Measurements from ENCODE around the gene PFDN2. TPM values are rescaled to one million over a fixed set of nuclear protein-coding genes. Genes with fewer than 3 reads are reported as not detected.
A peak's percentile ranks its signal among the peaks of the same experiment; 100 is the strongest.

PFDN2 gene
- total and polyA plus RNA-seq, 2 experiments from 2014 or later: 103 to 137 TPM

DNA sequence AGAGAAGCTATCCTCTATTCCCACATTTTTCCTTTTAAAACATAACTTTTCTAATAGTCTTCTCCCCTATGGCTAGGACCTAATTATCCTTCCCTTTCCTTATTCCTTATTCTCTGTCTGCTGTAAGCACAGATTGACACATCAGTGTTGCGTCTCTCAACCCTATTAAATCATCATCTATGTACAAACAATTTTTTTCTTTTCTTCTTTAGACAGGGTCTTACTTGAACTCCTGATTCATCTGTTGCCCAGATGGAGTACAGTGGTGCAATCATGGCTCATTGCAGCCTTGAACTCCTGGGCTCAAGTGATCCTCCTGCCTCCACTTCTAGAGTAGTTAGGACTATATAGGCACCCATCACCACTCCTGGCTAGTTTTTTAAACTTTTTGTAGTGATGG is 11.4 kb downstream of the PFDN2 start:
- H3K4me3 ChIP-seq: no peak overlapping the region
- H3K4me1 ChIP-seq (ENCODE audit: low read depth): no peaks in the 10 kb centered on the region
- H3K27me3 ChIP-seq: no peaks in the 10 kb centered on the region
- no peaks in the 10 kb centered on the region for H3K9me3 ChIP-seq (ENCODE audit: low read depth)
- no peak overlapping the region for H3K27ac ChIP-seq
- peaks cover 10% of the 10 kb centered on the region for H3K36me3 ChIP-seq
- no peak for DNase-seq (ENCODE audit: low read depth in 1 of 2, low spot score in 1 of 2)
- TF ChIP-seq, protein P1, sequence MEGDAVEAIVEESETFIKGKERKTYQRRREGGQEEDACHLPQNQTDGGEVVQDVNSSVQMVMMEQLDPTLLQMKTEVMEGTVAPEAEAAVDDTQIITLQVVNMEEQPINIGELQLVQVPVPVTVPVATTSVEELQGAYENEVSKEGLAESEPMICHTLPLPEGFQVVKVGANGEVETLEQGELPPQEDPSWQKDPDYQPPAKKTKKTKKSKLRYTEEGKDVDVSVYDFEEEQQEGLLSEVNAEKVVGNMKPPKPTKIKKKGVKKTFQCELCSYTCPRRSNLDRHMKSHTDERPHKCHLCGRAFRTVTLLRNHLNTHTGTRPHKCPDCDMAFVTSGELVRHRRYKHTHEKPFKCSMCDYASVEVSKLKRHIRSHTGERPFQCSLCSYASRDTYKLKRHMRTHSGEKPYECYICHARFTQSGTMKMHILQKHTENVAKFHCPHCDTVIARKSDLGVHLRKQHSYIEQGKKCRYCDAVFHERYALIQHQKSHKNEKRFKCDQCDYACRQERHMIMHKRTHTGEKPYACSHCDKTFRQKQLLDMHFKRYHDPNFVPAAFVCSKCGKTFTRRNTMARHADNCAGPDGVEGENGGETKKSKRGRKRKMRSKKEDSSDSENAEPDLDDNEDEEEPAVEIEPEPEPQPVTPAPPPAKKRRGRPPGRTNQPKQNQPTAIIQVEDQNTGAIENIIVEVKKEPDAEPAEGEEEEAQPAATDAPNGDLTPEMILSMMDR (IDR thresholded peaks at IDR 0.05; ENCODE audit: low read depth, low read length): no peak

DNA sequence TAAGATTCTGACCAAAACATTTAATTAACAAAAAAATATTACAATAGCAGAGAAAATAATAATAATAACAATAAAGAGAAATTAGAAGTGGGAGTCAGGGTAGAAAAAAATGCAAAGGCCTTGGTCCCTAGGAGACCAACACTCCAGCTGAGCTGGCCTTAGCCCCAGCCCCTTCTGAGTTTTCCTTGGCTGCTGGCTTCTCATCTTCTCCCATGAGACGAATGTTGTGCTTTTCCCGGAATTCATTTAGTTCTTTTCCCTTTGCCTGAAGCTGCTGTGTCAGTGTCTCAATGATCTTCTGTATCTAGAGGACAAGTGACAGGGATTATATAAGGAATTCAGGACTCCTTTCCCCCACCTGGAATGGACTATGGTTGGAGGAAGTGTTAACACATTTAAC is 17.3 kb downstream of the PFDN2 start:
- no peak overlapping the region for H3K4me3 ChIP-seq
- no peak for DNase-seq (ENCODE audit: low read depth in 1 of 2, low spot score in 1 of 2)
- no peak overlapping the region for H3K27ac ChIP-seq
- H3K27me3 ChIP-seq: no peaks in the 10 kb centered on the region
- H3K9me3 ChIP-seq (ENCODE audit: low read depth): no peaks in the 10 kb centered on the region
- TF ChIP-seq, protein P1 (IDR thresholded peaks at IDR 0.05; ENCODE audit: low read depth, low read length): no peak
- H3K4me1 ChIP-seq (ENCODE audit: low read depth): peaks cover 3% of the 10 kb centered on the region
- H3K36me3 ChIP-seq: peaks cover 16% of the 10 kb centered on the region

DNA sequence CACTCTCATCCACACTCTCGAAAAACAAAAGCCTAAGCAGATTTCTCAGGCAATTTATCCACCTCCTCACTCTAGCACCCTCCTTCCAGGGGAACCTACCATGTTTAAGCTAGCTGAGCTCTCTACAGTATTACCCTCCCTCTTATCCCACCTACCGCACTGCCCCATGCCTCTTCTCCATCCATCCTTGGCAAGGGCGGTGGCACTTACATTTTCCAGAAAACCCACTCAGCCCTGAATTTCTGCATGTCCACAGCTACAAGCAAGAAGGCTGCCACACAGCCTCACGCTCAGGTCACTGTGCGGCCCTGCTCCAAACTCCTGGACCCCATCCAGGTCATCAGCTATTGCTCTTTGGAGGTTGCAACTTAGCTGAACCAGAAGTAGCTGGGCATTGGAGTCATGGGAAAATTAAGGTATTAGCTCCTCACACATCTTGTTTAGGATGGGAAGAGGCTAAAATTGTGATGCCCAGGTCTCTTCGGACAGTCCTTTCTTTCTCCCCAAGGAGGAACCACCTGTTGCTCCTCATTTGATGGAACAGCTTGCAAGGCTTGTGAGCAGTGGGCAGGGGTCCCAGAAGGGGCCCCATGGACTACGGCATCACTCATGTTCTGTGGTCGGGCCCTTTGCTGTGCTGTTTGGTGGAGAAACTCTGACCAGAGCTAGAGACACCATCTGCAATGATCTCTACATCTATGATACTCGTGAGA is 18.6 kb downstream of the PFDN2 start:
- no peak for DNase-seq (ENCODE audit: low read depth in 1 of 2, low spot score in 1 of 2)
- TF ChIP-seq, protein P1 (IDR thresholded peaks at IDR 0.05; ENCODE audit: low read depth, low read length): no peak
- Histone ChIP-seq H3K9me3 (ENCODE audit: low read depth) (no peaks in the 10 kb centered on the region), H3K27me3 (peaks cover 3% of the 10 kb centered on the region), H3K4me1 (ENCODE audit: low read depth) (peaks cover 3% of the 10 kb centered on the region), H3K4me3 (peak overlapping the region; percentile 58), H3K36me3 (peaks cover 16% of the 10 kb centered on the region), H3K27ac (no peak overlapping the region)

DNA sequence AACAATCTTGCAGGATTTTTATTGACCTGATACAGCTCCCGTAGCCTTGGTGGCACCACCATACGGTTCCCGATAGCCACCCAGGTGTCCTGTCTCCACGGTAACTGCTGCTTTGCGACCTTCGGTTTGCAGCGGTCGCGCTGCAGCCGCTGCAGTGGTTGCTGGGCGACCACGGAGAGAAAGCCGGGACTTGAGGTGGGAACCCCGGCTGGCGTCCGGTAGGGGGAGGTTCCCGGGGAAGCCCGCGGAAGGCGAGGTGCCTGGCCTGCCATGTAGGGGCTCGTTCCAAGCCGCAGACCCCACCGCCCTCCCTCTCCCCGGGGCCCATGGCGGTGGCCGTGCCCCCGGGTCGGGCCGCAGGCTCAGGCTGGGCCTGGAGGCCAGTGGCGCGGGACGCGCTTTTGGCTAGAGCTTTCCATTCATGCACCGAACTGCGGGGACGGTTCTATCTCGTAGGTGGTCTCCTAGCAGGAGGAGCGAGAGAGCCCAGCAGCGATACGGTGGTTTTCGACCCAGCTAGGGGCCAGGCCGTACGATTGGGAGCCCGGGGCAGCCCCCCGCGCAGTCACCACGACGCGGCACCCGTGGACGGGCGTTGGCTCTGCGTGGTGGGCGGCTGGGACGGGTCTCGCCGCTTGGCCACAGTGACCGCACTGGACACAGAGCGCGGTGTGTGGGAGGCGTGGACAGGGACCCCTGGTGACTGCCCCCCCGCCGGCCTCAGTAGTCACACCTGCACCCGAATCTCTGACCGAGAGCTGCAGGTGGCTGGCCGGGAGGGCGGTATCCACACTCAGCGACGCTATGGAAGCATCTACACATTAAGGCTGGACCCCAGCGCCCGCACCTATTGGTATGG is 19.4 kb downstream of the PFDN2 start, which contains the start of gene KLHDC9:
TSS of gene KLHDC9 (plus strand) at position 152 of the 859 bp plus-strand sequence. CDS start at position 327, 175 bp downstream.
- Histone ChIP-seq H3K4me1 (ENCODE audit: low read depth) (peaks cover 3% of the 10 kb centered on the region), H3K36me3 (peaks cover 16% of the 10 kb centered on the region), H3K9me3 (ENCODE audit: low read depth) (no peaks in the 10 kb centered on the region), H3K27ac (peak within 1 kb of the TSS; percentile 37), H3K27me3 (peaks cover 3% of the 10 kb centered on the region), H3K4me3 (peak within 1 kb of the TSS; percentile 58)
- TF ChIP-seq, protein P1 (IDR thresholded peaks at IDR 0.05; ENCODE audit: low read depth, low read length): peak; percentile 7
- DNase-seq (ENCODE audit: low read depth in 1 of 2, low spot score in 1 of 2): peak; percentile 69 to 94

DNA sequence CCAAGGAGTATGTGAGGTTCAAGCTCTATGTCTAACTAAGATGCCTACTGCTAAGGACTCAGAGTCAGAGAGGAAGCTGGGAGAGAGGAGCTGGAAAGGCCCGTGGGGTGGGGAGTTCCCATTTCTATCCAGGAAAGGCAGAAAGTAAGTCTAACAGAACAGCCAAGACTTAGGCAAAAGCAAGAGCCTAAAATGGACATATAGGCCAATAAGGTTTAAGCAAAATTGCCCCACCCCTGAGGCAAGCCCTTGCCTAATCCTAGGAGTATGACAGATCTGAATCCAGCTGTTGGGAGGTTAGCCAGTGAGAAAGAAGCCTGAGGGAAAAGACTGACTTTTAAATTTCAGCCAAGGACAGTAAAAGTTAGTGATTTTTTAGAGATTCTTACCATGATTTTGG is 21.3 kb downstream of the PFDN2 start:
- Histone ChIP-seq H3K9me3 (ENCODE audit: low read depth) (no peaks in the 10 kb centered on the region), H3K36me3 (peaks cover 7% of the 10 kb centered on the region), H3K27me3 (peaks cover 3% of the 10 kb centered on the region), H3K4me3 (no peak overlapping the region), H3K4me1 (ENCODE audit: low read depth) (peaks cover 3% of the 10 kb centered on the region), H3K27ac (no peak overlapping the region)
- DNase-seq (ENCODE audit: low read depth in 1 of 2, low spot score in 1 of 2): peak in 1 of 2 donors; percentile 85
- TF ChIP-seq, protein P1 (IDR thresholded peaks at IDR 0.05; ENCODE audit: low read depth, low read length): no peak
